IMR-90 (cell line): Measurements from ENCODE around the gene FNBP1L. TPM values are rescaled to one million over a fixed set of nuclear protein-coding genes. Genes with fewer than 3 reads are reported as not detected.

Experiments
- ATAC-seq: fragments of 200-7000 bp; cut with Tn5 transposase; 2 replicates; pipeline ENCODE4 v1.9.1; 2020; ENCODE audit warnings: low read depth, mild to moderate bottlenecking, moderate library complexity
- BruUV-seq: library from RNA; stranded (reverse); fragments of 400-500 nt; replicated peaks from 2 replicates; lab custom pipeline; 2021; lab: Mats Ljungman, UMichigan
- CTCF ChIA-PET: fragments of 300-600 bp; formaldehyde crosslinking; extraction: SDS; loops from one replicate; lab custom pipeline; 2021; ENCODE audit warnings: antibody characterized with exemption; lab: Yijun Ruan, JAX
- POLR2A ChIA-PET: fragments of 300-600 bp; sonication (Branson Sonifier 250); formaldehyde crosslinking; loops from one replicate; lab custom pipeline; 2022; ENCODE audit warnings: antibody characterized with exemption; ENCODE audit not compliant: unreplicated experiment; lab: Charles Lee
- DNase-seq: peaks from one replicate; pipeline ENCODE4 v3.0.0; 2013
- H2AFZ ChIP-seq: replicated peaks from 2 replicates; pipeline ENCODE3; 2013; ENCODE audit warnings: low read length, mild to moderate bottlenecking; ENCODE audit not compliant: poor library complexity
- H2AK5ac ChIP-seq: 2 replicates; pipeline ENCODE4 v1.6.1; 2013; ENCODE audit warnings: low read depth, low read length, inconsistent platforms
- H2AK9ac ChIP-seq: replicated peaks from 2 replicates; pipeline ENCODE3; 2013; ENCODE audit warnings: mild to moderate bottlenecking, low read depth, low read length, moderate library complexity; ENCODE audit not compliant: poor library complexity
- H2BK120ac ChIP-seq: 2 replicates; pipeline ENCODE4 v1.6.1; 2013; ENCODE audit warnings: low read depth, low read length, inconsistent platforms
- H2BK15ac ChIP-seq: 3 replicates; pipeline ENCODE4 v1.6.1; 2013; ENCODE audit warnings: low read depth, low read length, inconsistent platforms
- H2BK20ac ChIP-seq: 2 replicates; pipeline ENCODE4 v1.6.1; 2013; ENCODE audit warnings: low read depth, mild to moderate bottlenecking, inconsistent platforms, low read length, moderate library complexity
- H2BK5ac ChIP-seq: 2 replicates; pipeline ENCODE4 v1.6.1; 2013; ENCODE audit warnings: mild to moderate bottlenecking, low read depth, low read length, inconsistent platforms; ENCODE audit not compliant: poor library complexity, severe bottlenecking
- H3K14ac ChIP-seq: replicated peaks from 2 replicates; pipeline ENCODE4 v1.6.1; 2013; ENCODE audit warnings: low read depth, low read length, inconsistent platforms
- H3K18ac ChIP-seq: 2 replicates; pipeline ENCODE4 v1.6.1; 2013; ENCODE audit warnings: low read depth, low read length, control low read depth
- H3K23ac ChIP-seq: 2 replicates; pipeline ENCODE4 v1.6.1; 2013; ENCODE audit warnings: low read depth, low read length, inconsistent platforms
- H3K27ac ChIP-seq: 2 replicates; pipeline ENCODE4 v1.5.1; 2013; ENCODE audit warnings: mild to moderate bottlenecking, control low read depth, low read length; ENCODE audit not compliant: insufficient read depth
- H3K27me3 ChIP-seq: 2 replicates; pipeline ENCODE4 v1.6.1; 2013; ENCODE audit warnings: low read length; ENCODE audit not compliant: control insufficient read depth, insufficient read depth
- H3K36me3 ChIP-seq: 2 replicates; pipeline ENCODE4 v1.6.1; 2013; ENCODE audit warnings: low read length, mixed read lengths; ENCODE audit not compliant: control insufficient read depth, insufficient read depth
- H3K4ac ChIP-seq: 2 replicates; pipeline ENCODE4 v1.6.1; 2013; ENCODE audit warnings: low read depth, low read length, inconsistent platforms
- H3K4me1 ChIP-seq: 2 replicates; pipeline ENCODE4 v1.6.1; 2013; ENCODE audit warnings: low read length, mixed read lengths; ENCODE audit not compliant: control insufficient read depth, insufficient read depth
- H3K4me2 ChIP-seq: 2 replicates; pipeline ENCODE4 v1.6.1; 2013; ENCODE audit warnings: low read depth, mild to moderate bottlenecking, control low read depth, low read length, moderate library complexity
- H3K4me3 ChIP-seq: 2 replicates; pipeline ENCODE4 v1.5.1; 2013; ENCODE audit warnings: low read depth, mild to moderate bottlenecking, control low read depth, low read length, moderate library complexity; ENCODE audit not compliant: insufficient read depth
- H3K56ac ChIP-seq: 2 replicates; pipeline ENCODE4 v1.6.1; 2013; ENCODE audit warnings: low read length, inconsistent platforms; ENCODE audit not compliant: insufficient read depth; ENCODE audit errors: extremely low read depth
- H3K79me1 ChIP-seq, 2 experiments: 2 replicates each; pipeline ENCODE4 v1.6.1; 2013; ENCODE audit warnings: low read length in 2 of 2, inconsistent platforms in 1 of 2, low read depth in 1 of 2
- H3K9ac ChIP-seq: 2 replicates; pipeline ENCODE4 v1.6.1; 2013; ENCODE audit warnings: low read depth, low read length, control low read depth
- H3K9me1 ChIP-seq: 2 replicates; pipeline ENCODE4 v1.6.1; 2013; ENCODE audit warnings: low read length, inconsistent platforms; ENCODE audit not compliant: insufficient read depth
- H3K9me3 ChIP-seq: 2 replicates; pipeline ENCODE4 v1.6.1; 2013; ENCODE audit warnings: low read length; ENCODE audit not compliant: control insufficient read depth, insufficient read depth
- H4K20me1 ChIP-seq: 2 replicates; pipeline ENCODE4 v1.6.1; 2013; ENCODE audit warnings: low read length, inconsistent platforms; ENCODE audit not compliant: insufficient read depth
- H4K5ac ChIP-seq: 2 replicates; pipeline ENCODE4 v1.6.1; 2013; ENCODE audit warnings: mild to moderate bottlenecking, low read depth, low read length, control low read depth
- H4K8ac ChIP-seq, 2 experiments: 2 replicates each; pipeline ENCODE4 v1.6.1; 2013; ENCODE audit warnings: low read depth in 2 of 2, low read length in 2 of 2, control low read depth in 1 of 2, inconsistent platforms in 1 of 2
- H4K91ac ChIP-seq: 2 replicates; pipeline ENCODE4 v1.6.1; 2013; ENCODE audit warnings: low read depth, low read length, inconsistent platforms; ENCODE audit not compliant: insufficient read depth
- BHLHE40 ChIP-seq: fragments of 150-350 bp; IDR thresholded peaks from 2 replicates; pipeline ENCODE4 v1.6.1; 2016; ENCODE audit warnings: mild to moderate bottlenecking, low read depth, low read length
- CHD1 ChIP-seq: IDR thresholded peaks from 2 replicates; pipeline ENCODE4 v1.6.1; 2012; ENCODE audit warnings: low read depth, low read length, improper control_type of control experiment
- MAZ ChIP-seq: IDR thresholded peaks from 2 replicates; pipeline ENCODE4 v1.6.1; 2012; ENCODE audit warnings: low read depth, mild to moderate bottlenecking, low read length, improper control_type of control experiment, moderate library complexity, borderline replicate concordance
- MXI1 ChIP-seq: IDR thresholded peaks from 2 replicates; pipeline ENCODE4 v1.6.1; 2012; ENCODE audit warnings: low read depth, mild to moderate bottlenecking, low read length, moderate library complexity, borderline replicate concordance
- POLR2A ChIP-seq: IDR thresholded peaks from 2 replicates; pipeline ENCODE4 v1.6.1; 2012; ENCODE audit warnings: mild to moderate bottlenecking, low read depth, low read length
- RCOR1 ChIP-seq: IDR thresholded peaks from 2 replicates; pipeline ENCODE4 v1.6.1; 2012; ENCODE audit warnings: mild to moderate bottlenecking, low read length, improper control_type of control experiment; ENCODE audit not compliant: insufficient replicate concordance
- WGBS, 2 experiments: methylation state at CpG; one replicate each; pipeline versions ENCODE4 v1.1.5 to v1.1.7; 2013; ENCODE audit warnings: missing lambda C conversion rate in 2 of 2; ENCODE audit not compliant: insufficient read length in 1 of 2; ENCODE audit errors: extremely low coverage in 2 of 2; 5-methylcytosine and 5-hydroxymethylcytosine counted together
- dilution Hi-C: fragments of 300-500 bp; cut with HindIII; formaldehyde crosslinking; loops from one replicate; pipeline ENCODE4 v1.14.3; 2018; ENCODE audit warnings: low sequenced_read_pairs; ENCODE audit not compliant: unreplicated experiment
- in situ Hi-C: fragments of 300-500 bp; cut with MboI; formaldehyde crosslinking; loops from 3 replicates; pipeline ENCODE4 v1.14.3; 2019; ENCODE audit warnings: low sequenced_read_pairs, inconsistent platforms, mixed read lengths
- intact Hi-C: fragments of 100-400 bp; cut with micrococcal nuclease; formaldehyde crosslinking; loops from 2 replicates; pipeline ENCODE4 v1.10.0; 2022
- polyA plus RNA-seq, 3 experiments: library from polyadenylated mRNA; depleted of rRNA; stranded (reverse); fragments of >200 nt; gene quantifications; 2 replicates each; pipeline ENCODE4 v1.2.3, GENCODE V29; 2012; ENCODE audit warnings: low replicate concordance in 1 of 3
- total RNA-seq: library from RNA; depleted of rRNA; stranded (reverse); fragments of >200 nt; gene quantifications from 2 replicates; pipeline ENCODE4 v1.2.3, GENCODE V29; 2012
- TF ChIP-seq, protein P1 (sequence below): fragments of 150-350 bp; IDR thresholded peaks from 2 replicates; pipeline ENCODE4 v1.6.1; 2016; ENCODE audit warnings: low read depth, mild to moderate bottlenecking, low read length, moderate library complexity, borderline replicate concordance
- TF ChIP-seq, protein P2 (sequence below): fragments of 150-350 bp; IDR thresholded peaks from 2 replicates; pipeline ENCODE4 v1.6.1; 2017; ENCODE audit warnings: mild to moderate bottlenecking, antibody characterized with exemption, low read length, low read depth

Gene FNBP1L
- total and polyA plus RNA-seq, 2 of the 4 experiments (the other 2 are of a cell fraction): 9.3 to 15.2 TPM

DNA sequence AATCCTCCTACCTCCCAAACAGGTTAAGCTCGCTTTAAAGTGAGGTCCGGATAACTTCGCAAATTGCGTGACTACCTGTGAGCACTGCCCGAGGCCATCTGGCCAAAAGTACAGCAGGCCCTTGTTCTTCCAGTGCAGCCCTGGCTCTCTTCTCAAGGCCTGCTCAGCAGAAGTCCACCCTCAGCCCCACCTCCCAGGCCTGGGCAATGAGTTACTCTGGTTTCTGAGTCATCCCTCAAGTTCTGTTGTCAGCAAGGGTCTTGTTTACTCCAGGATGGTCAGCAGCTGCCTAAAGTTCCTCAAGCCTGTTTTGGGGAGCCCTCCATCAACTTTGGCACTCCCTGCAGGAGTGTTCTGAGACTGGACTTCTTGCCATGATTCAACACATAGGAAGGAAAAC, 132.0 kb downstream of the FNBP1L start (continued):
- no peak for TF ChIP-seq CHD1

DNA sequence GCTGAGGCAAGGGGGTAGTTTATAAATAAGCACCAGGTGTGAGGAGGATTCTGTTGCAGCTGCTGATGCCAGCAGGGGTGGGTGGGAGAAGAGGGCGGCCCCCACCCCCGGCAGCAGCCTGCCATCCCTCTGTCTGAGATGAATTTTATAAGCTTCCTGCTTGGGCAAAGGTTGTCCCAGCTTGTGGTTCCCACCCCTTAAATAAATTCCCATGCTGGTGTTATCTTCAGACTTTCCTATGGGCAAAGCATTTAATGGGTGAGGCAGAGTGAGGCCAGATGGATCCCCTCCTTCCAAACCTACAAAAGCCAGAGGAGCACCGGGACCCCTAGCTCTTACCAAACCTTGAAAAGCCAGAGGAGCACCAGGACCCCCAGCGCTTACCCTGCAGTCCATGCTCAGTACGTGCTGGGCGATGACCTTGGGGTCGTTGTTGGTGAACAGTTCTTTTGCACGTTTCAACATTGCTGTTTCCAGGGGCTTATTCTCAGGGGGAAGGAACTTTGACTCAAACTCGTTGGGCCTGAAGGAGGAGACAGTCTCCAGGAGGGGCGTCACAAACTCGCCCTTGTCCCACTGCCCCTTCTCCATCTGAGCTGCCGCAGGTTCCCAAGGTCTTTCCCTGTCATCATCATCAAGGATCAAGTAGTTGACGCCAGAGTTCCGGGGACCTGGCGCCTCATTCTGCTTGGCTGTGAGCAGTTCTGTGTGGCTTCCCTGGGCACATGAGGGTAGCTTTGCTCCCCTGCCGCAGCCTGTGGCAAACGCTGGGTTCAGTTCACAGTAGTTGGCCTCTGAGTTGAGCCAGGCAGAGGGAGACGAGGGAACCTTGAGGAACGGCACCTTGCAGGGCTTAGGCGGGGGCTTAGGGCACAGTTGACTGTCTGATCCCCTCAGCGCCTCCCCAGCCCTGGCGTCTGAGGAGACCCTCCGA, 134.3 kb downstream of the FNBP1L start:
- in situ Hi-C loops: no loop called here
- BruUV-seq: no TSS peak

More for the DNA sequence above, 134.3 kb downstream of the FNBP1L start:
- Histone ChIP-seq H3K9ac (no peak overlapping the region), H2BK5ac (no peak overlapping the region), H3K18ac (no peak overlapping the region), H2BK15ac (no peak overlapping the region), H3K23ac (no peak overlapping the region), H3K56ac (no peak overlapping the region), H2AK9ac (no peak overlapping the region), H3K36me3 (peaks cover 34% of the 10 kb centered on the region), H3K27me3 (no peaks in the 10 kb centered on the region), H4K8ac (no peak overlapping the region), H2AK5ac (no peak overlapping the region), H4K20me1 (peaks cover 53% of the 10 kb centered on the region), H3K4me1 (peaks cover 16% of the 10 kb centered on the region), H3K4ac (no peak overlapping the region), H3K79me1 (peaks cover 39 to 78% of the 10 kb centered on the region in 2 experiments), H3K9me3 (no peaks in the 10 kb centered on the region), H2BK120ac (no peak overlapping the region), H3K4me2 (no peak overlapping the region), H4K91ac (no peak overlapping the region), H4K5ac (no peak overlapping the region), H2BK20ac (no peak overlapping the region), H3K14ac (no peak overlapping the region), H3K9me1 (peaks cover 18% of the 10 kb centered on the region), H2AFZ (no peak overlapping the region), H3K4me3 (no peak overlapping the region), H3K27ac (no peak overlapping the region)
- ChIA-PET POLR2A (interaction anchor here (0.6 kb wide), 1 partner anchor 134 kb away, joined by 4 read pairs; the partner anchor contains the start of gene FNBP1L), CTCF (no interaction called here)
- intact Hi-C loops (no loop called here), dilution Hi-C loops (no loop called here)
- 90% methylated on average over 12 of the region's 23 CpGs; no CpG with 5 or more reads in 1 of the 2 experiments for WGBS, 2 experiments
- DNase-seq: no peak
- TF ChIP-seq BHLHE40: no peak
- no peak for TF ChIP-seq RCOR1
- TF ChIP-seq MXI1: no peak
- TF ChIP-seq, protein P1, sequence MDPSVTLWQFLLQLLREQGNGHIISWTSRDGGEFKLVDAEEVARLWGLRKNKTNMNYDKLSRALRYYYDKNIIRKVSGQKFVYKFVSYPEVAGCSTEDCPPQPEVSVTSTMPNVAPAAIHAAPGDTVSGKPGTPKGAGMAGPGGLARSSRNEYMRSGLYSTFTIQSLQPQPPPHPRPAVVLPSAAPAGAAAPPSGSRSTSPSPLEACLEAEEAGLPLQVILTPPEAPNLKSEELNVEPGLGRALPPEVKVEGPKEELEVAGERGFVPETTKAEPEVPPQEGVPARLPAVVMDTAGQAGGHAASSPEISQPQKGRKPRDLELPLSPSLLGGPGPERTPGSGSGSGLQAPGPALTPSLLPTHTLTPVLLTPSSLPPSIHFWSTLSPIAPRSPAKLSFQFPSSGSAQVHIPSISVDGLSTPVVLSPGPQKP: no peak
- no peak for TF ChIP-seq CHD1
- TF ChIP-seq POLR2A: no peak
- no peak for TF ChIP-seq MAZ
- TF ChIP-seq, protein P2, sequence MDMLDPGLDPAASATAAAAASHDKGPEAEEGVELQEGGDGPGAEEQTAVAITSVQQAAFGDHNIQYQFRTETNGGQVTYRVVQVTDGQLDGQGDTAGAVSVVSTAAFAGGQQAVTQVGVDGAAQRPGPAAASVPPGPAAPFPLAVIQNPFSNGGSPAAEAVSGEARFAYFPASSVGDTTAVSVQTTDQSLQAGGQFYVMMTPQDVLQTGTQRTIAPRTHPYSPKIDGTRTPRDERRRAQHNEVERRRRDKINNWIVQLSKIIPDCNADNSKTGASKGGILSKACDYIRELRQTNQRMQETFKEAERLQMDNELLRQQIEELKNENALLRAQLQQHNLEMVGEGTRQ: no peak
- ATAC-seq: no peak
